Measurements from ENCODE around the gene GFOD1. TPM values are rescaled to one million over a fixed set of nuclear protein-coding genes. Genes with fewer than 3 reads are reported as not detected.

GFOD1 gene
- total RNA-seq, 1 experiment from 2014 or later: 6.1 TPM

DNA sequence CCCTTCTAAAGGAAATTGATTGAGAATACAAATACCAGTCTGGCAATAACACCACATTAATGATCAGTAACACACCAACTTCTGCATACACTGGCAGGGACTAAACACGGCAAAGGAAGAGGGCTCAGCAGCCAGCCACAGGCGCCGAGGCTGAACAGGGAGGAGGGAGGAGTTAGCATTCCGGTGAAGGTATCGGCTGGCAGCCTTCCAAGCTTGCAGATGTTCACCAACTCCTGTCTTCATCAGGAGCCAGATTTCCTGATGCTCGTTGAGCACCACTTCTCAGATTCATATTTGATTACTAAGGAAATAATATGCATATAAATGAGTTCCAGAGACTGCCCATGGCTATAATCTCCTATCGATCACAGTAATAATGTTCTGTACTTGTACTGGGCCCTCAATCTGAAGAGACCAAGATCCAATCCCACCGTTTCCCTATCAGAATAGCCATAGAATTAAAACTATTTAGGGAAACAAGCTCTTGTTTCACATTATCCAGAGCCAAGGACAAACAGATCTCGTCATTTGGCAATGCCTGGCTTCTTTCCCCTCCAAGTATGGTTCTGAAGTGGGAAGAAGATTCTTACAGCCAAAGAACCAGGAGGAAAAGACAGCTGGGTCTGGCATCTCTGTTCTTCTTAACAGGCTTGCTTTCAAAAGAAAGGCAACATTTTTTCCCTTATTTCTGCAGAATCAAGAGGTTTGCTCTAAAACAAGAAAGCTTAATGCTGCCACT, 42.2 kb downstream of the GFOD1 start:
- H3K4me3 Mint-ChIP-seq: no peak overlapping the region
- H3K27me3 Mint-ChIP-seq (ENCODE audit: low read depth): peaks cover 1% of the 10 kb centered on the region; the same call in 1 of the 2 replicates
- H4K91ac ChIP-seq (ENCODE audit: insufficient read length, low read depth, low read length): no peak overlapping the region
- H4K20me1 ChIP-seq (ENCODE audit: control insufficient read depth, insufficient read depth, insufficient read length): no peaks in the 10 kb centered on the region
- no peaks in the 10 kb centered on the region; the same call in 1 of the 2 replicates for H3K4me1 ChIP-seq (ENCODE audit: insufficient read depth, low read length)
- H3K36me3 Mint-ChIP-seq (ENCODE audit: insufficient read depth in 1 of 3, low read depth in 3 of 3): peaks cover 4 to 7% (median 5%) of the 10 kb centered on the region in 3 experiments; a peak in 5 of 7 replicates
- H3K23ac ChIP-seq (ENCODE audit: insufficient read length, low read depth, low read length): no peak overlapping the region
- no peak overlapping the region for H3K14ac ChIP-seq (ENCODE audit: insufficient read depth, low read length)
- no peaks in the 10 kb centered on the region for H3K79me1 ChIP-seq (ENCODE audit: insufficient read depth, low read depth, low read length, poor library complexity, severe bottlenecking)
- peaks cover 14 to 17% of the 10 kb centered on the region in 2 experiments for H3K4me1 Mint-ChIP-seq
- no peak overlapping the region for H2BK120ac ChIP-seq (ENCODE audit: low read depth, low read length, poor library complexity, severe bottlenecking)
- H3K27ac Mint-ChIP-seq: no peak overlapping the region
- no peak overlapping the region for H3K56ac ChIP-seq (ENCODE audit: insufficient read length, low read depth, low read length)
- no peak overlapping the region for H3K18ac ChIP-seq (ENCODE audit: insufficient read length, low read depth, low read length)
- H3K4me2 ChIP-seq (ENCODE audit: insufficient read depth, insufficient read length, low read length): no peak overlapping the region
- DNase-seq: no peak
- WGBS (ENCODE audit: extremely low coverage, insufficient read length, low lambda C conversion rate): no CpG with 5 or more reads among the region's 9 CpGs
- H3K9me3 ChIP-seq (ENCODE audit: control insufficient read depth, low read depth, low read length): no peaks in the 10 kb centered on the region
- no peak overlapping the region for H2BK5ac ChIP-seq (ENCODE audit: insufficient read length, low read length)
- no peak overlapping the region for H3K9ac ChIP-seq (ENCODE audit: extremely low read depth, insufficient read length, low read length)
- no peak overlapping the region for H2BK15ac ChIP-seq (ENCODE audit: low read depth, low read length)
- no peak overlapping the region for H2AK5ac ChIP-seq (ENCODE audit: insufficient read length, low read length)
- H4K5ac ChIP-seq (ENCODE audit: insufficient read length, low read depth, low read length): no peak overlapping the region
- TF ChIP-seq, protein P1, sequence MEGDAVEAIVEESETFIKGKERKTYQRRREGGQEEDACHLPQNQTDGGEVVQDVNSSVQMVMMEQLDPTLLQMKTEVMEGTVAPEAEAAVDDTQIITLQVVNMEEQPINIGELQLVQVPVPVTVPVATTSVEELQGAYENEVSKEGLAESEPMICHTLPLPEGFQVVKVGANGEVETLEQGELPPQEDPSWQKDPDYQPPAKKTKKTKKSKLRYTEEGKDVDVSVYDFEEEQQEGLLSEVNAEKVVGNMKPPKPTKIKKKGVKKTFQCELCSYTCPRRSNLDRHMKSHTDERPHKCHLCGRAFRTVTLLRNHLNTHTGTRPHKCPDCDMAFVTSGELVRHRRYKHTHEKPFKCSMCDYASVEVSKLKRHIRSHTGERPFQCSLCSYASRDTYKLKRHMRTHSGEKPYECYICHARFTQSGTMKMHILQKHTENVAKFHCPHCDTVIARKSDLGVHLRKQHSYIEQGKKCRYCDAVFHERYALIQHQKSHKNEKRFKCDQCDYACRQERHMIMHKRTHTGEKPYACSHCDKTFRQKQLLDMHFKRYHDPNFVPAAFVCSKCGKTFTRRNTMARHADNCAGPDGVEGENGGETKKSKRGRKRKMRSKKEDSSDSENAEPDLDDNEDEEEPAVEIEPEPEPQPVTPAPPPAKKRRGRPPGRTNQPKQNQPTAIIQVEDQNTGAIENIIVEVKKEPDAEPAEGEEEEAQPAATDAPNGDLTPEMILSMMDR (conservative IDR thresholded peaks at IDR 0.05): no peak
- H4K8ac ChIP-seq (replicated peaks; ENCODE audit: insufficient read length, low read depth, low read length): no peak overlapping the region
- H3K79me2 ChIP-seq (ENCODE audit: insufficient read depth, low read length): peaks cover 3% of the 10 kb centered on the region; the same call in 1 of the 2 replicates
- H2AFZ ChIP-seq (ENCODE audit: low read length): no peak overlapping the region
- H3K9me3 Mint-ChIP-seq: peaks cover 5 to 6% of the 10 kb centered on the region in 2 experiments; a peak in 3 of 5 replicates
- H2BK12ac ChIP-seq (ENCODE audit: insufficient read length, low read depth, low read length): no peak overlapping the region
- no peak overlapping the region for H2BK20ac ChIP-seq (ENCODE audit: low read depth, low read length, poor library complexity, severe bottlenecking)
- no peaks in the 10 kb centered on the region for H3K23me2 ChIP-seq (ENCODE audit: insufficient read length, low read depth, low read length, poor library complexity, severe bottlenecking)
- H3K4ac ChIP-seq (ENCODE audit: low read depth, low read length): no peak overlapping the region
- H3T11ph ChIP-seq (ENCODE audit: low read length): no peak overlapping the region
- H3K27ac ChIP-seq (ENCODE audit: insufficient read length, low read depth, low read length): no peak overlapping the region
- no peaks in the 10 kb centered on the region for H3K27me3 ChIP-seq (ENCODE audit: insufficient read depth, low read length)
